SK-N-SH (cell line): ENCODE results near the gene GRIK3. TPM values are rescaled to one million over a fixed set of nuclear protein-coding genes. Genes with fewer than 3 reads are reported as not detected.
A peak's percentile ranks its signal among the peaks of the same experiment; 100 is the strongest.

Source experiments
- CTCF ChIA-PET: fragments of 300-600, 350-600 bp; formaldehyde crosslinking; extraction: SDS; loops from one replicate; lab custom pipeline; 2021; lab: Yijun Ruan, JAX
- POLR2A ChIA-PET: fragments of 350-600 bp; sonication (Branson Sonifier 250); formaldehyde crosslinking; extraction: SDS; loops from one replicate; lab custom pipeline; 2020; ENCODE audit warnings: antibody characterized with exemption, inconsistent platforms; lab: Yijun Ruan, JAX
- DNase-seq: peaks from one replicate; pipeline ENCODE4 v3.0.0; 2012
- H2AFZ ChIP-seq: fragments of 200-600 bp; sonication (generic); 2 replicates; pipeline ENCODE4 v1.8.1; 2016; ENCODE audit warnings: antibody characterized with exemption, mild to moderate bottlenecking, low read depth
- H3F3A ChIP-seq: fragments of 200-600 bp; sonication (generic); replicated peaks from 2 replicates; pipeline ENCODE3; 2016; ENCODE audit warnings: antibody characterized with exemption, mild to moderate bottlenecking; ENCODE audit not compliant: insufficient read depth
- H3K27ac ChIP-seq, 2 experiments: fragments of 200-500 bp in 1 of 2; fragments of 200-600 bp in 1 of 2; sonication (Bioruptor generic) in 1 of 2; sonication (generic), shearing (Covaris generic) in 1 of 2; 2 replicates each; pipeline versions ENCODE4 v1.5.1 to v1.6.1; 2014 to 2016; ENCODE audit warnings: low read depth in 2 of 2, inconsistent platforms in 1 of 2, low read length in 1 of 2, mild to moderate bottlenecking in 1 of 2, mixed read lengths in 1 of 2
- H3K27me3 ChIP-seq: fragments of 200-600 bp; sonication (generic), shearing (Covaris generic); 2 replicates; pipeline ENCODE4 v1.6.1; 2016; ENCODE audit warnings: mixed run types; ENCODE audit not compliant: insufficient read depth
- H3K36me3 ChIP-seq, 2 experiments: fragments of 200-500 bp in 1 of 2; fragments of 200-600 bp in 1 of 2; sonication (Bioruptor generic) in 1 of 2; sonication (generic) in 1 of 2; replicated peaks in 1 of 2; 2 replicates each; pipeline versions ENCODE3 to v1.5.1; 2014 to 2016; ENCODE audit warnings: low read length in 1 of 2, mild to moderate bottlenecking in 1 of 2; ENCODE audit not compliant: insufficient read depth in 2 of 2, control insufficient read depth in 1 of 2
- H3K4me1 ChIP-seq, 2 experiments: fragments of 200-500 bp in 1 of 2; fragments of 200-600 bp in 1 of 2; sonication (Bioruptor generic) in 1 of 2; sonication (generic), shearing (Covaris generic) in 1 of 2; 2 replicates each; pipeline versions ENCODE4 v1.5.1 to v1.6.1; 2014 to 2016; ENCODE audit warnings: low read depth in 1 of 2, low read length in 1 of 2, mixed run types in 1 of 2; ENCODE audit not compliant: insufficient read depth in 2 of 2, control insufficient read depth in 1 of 2
- H3K4me2 ChIP-seq: fragments of 200-600 bp; sonication (generic), shearing (Covaris generic); 2 replicates; pipeline ENCODE4 v1.6.1; 2017; ENCODE audit warnings: mixed run types
- H3K4me3 ChIP-seq, 2 experiments: fragments of 200-500 bp in 1 of 2; fragments of 200-600 bp in 1 of 2; sonication (Bioruptor generic) in 1 of 2; sonication (generic), shearing (Covaris generic) in 1 of 2; 2 replicates each; pipeline versions ENCODE4 v1.5.1 to v1.8.1; 2014 to 2016; ENCODE audit warnings: low read depth in 2 of 2, inconsistent platforms in 1 of 2, low read length in 1 of 2, mild to moderate bottlenecking in 1 of 2, mixed read lengths in 1 of 2, moderate library complexity in 1 of 2
- H3K79me2 ChIP-seq: fragments of 200-600 bp; sonication (generic); 2 replicates; pipeline ENCODE4 v1.8.1; 2017; ENCODE audit warnings: mild to moderate bottlenecking; ENCODE audit not compliant: insufficient read depth
- H3K9ac ChIP-seq: fragments of 200-600 bp; sonication (generic); 2 replicates; pipeline ENCODE4 v1.6.1; 2017; ENCODE audit warnings: mixed run types
- H3K9me2 ChIP-seq: fragments of 200-600 bp; sonication (generic); 2 replicates; pipeline ENCODE4 v1.6.1; 2017; ENCODE audit warnings: mixed run types
- H3K9me3 ChIP-seq: fragments of 200-600 bp; sonication (generic); 2 replicates; pipeline ENCODE4 v1.6.1; 2017; ENCODE audit warnings: mixed run types, mild to moderate bottlenecking, moderate library complexity
- H4K20me1 ChIP-seq: fragments of 200-600 bp; sonication (generic); 2 replicates; pipeline ENCODE4 v1.6.1; 2017; ENCODE audit warnings: mild to moderate bottlenecking, mixed run types; ENCODE audit not compliant: insufficient read depth
- CHD2 ChIP-seq: fragments of 150-350 bp; IDR thresholded peaks from 2 replicates; pipeline ENCODE4 v1.6.1; 2018; ENCODE audit warnings: low read length; ENCODE audit not compliant: partially characterized antibody
- ELF1 ChIP-seq: IDR thresholded peaks from 2 replicates; pipeline ENCODE4 v1.4.0; 2012
- MAX ChIP-seq: IDR thresholded peaks from 2 replicates; pipeline ENCODE4 v1.4.0; 2012; ENCODE audit warnings: low read depth
- MXI1 ChIP-seq: IDR thresholded peaks from 2 replicates; pipeline ENCODE4 v1.6.1; 2012; ENCODE audit warnings: mild to moderate bottlenecking, low read depth, low read length, improper control_type of control experiment
- NFIC ChIP-seq: IDR thresholded peaks from 2 replicates; pipeline ENCODE4 v1.4.0; 2012; ENCODE audit warnings: borderline replicate concordance
- RAD21 ChIP-seq: IDR thresholded peaks from 2 replicates; pipeline ENCODE4 v1.6.1; 2012; ENCODE audit warnings: mild to moderate bottlenecking, low read length
- REST ChIP-seq: IDR thresholded peaks from 2 replicates; pipeline ENCODE4 v1.6.1; 2012; ENCODE audit warnings: mild to moderate bottlenecking, low read depth, low read length, moderate library complexity
- TAF1 ChIP-seq: IDR thresholded peaks from 2 replicates; pipeline ENCODE4 v1.6.1; 2012; ENCODE audit warnings: low read depth, mild to moderate bottlenecking, low read length, moderate library complexity, borderline replicate concordance
- TEAD4 ChIP-seq: IDR thresholded peaks from 2 replicates; pipeline ENCODE4 v1.4.0; 2012; ENCODE audit warnings: mild to moderate bottlenecking, borderline replicate concordance; ENCODE audit not compliant: insufficient read depth
- ZBTB33 ChIP-seq: IDR thresholded peaks from 2 replicates; pipeline ENCODE4 v1.4.0; 2012; ENCODE audit warnings: low read depth, borderline replicate concordance
- WGBS: methylation state at CpG from one replicate; pipeline ENCODE4 v1.1.6; 2017; ENCODE audit warnings: low lambda C conversion rate; 5-methylcytosine and 5-hydroxymethylcytosine counted together
- polyA plus RNA-seq, 3 experiments: library from polyadenylated mRNA; depleted of rRNA; stranded (reverse); fragments of >200 nt; gene quantifications; 2 replicates each; pipeline ENCODE4 v1.2.3, GENCODE V29; 2012

The GRIK3 gene
- polyA plus RNA-seq, 1 of the 3 experiments (the other 2 are of a cell fraction): not detected

GRCh38 chr1:37020653-37021277 is 13.6 kb downstream of the GRIK3 start:
- WGBS: 30% methylated on average over 8 of the region's 8 CpGs
- CTCF ChIA-PET: no interaction called here
- TF ChIP-seq RAD21 (peak; percentile 26; the same call in 1 of the 2 replicates), CHD2 (no peak), ZBTB33 (no peak), MAX (no peak), REST (peak; percentile 78; the same call in 1 of the 2 replicates)
- TF ChIP-seq, all 33 proteins: peak for 2
- POLR2A ChIA-PET: no interaction called here
- Histone ChIP-seq H3F3A (no peaks in the 10 kb centered on the region), H2AFZ (no peak overlapping the region), H3K79me2 (no peaks in the 10 kb centered on the region), H3K4me3 (no peak overlapping the region), H4K20me1 (no peaks in the 10 kb centered on the region), H3K27ac (no peak overlapping the region), H3K4me2 (no peak overlapping the region), H3K9me3 (no peaks in the 10 kb centered on the region), H3K9ac (no peak overlapping the region), H3K9me2 (no peaks in the 10 kb centered on the region), H3K27me3 (no peaks in the 10 kb centered on the region), H3K36me3 (no peaks in the 10 kb centered on the region), H3K4me1 (no peaks in the 10 kb centered on the region)
- no peak for DNase-seq

GRCh38 chr1:37018510-37018909 is 15.8 kb downstream of the GRIK3 start:
- POLR2A ChIA-PET: no interaction called here
- CTCF ChIA-PET: interaction anchor here (0.7 to 1.3 kb wide), 2 partner anchors 12 to 22 kb away, joined by 3 to 4 read pairs; no protein-coding TSS in a partner anchor
- no peaks in the 10 kb centered on the region for H3K9me2 ChIP-seq

More at GRCh38 chr1:37018510-37018909, 15.8 kb downstream of the GRIK3 start:
- no peaks in the 10 kb centered on the region for H3K79me2 ChIP-seq
- H3K27me3 ChIP-seq: no peaks in the 10 kb centered on the region
- H4K20me1 ChIP-seq: no peaks in the 10 kb centered on the region
- no peaks in the 10 kb centered on the region for H3K4me1 ChIP-seq
- H3K36me3 ChIP-seq: no peaks in the 10 kb centered on the region
- TF ChIP-seq ELF1: no peak
- no peak for TF ChIP-seq TEAD4
- no peak for TF ChIP-seq TAF1
- no peak for TF ChIP-seq MAX
- no peak for TF ChIP-seq MXI1
- TF ChIP-seq NFIC: no peak
- no peak for TF ChIP-seq RAD21
- DNase-seq: no peak
- H2AFZ ChIP-seq: no peak overlapping the region
- H3K9ac ChIP-seq: no peak overlapping the region
- no peaks in the 10 kb centered on the region for H3K9me3 ChIP-seq
- H3K4me2 ChIP-seq: no peak overlapping the region
- H3K4me3 ChIP-seq: no peak overlapping the region
- no peak overlapping the region for H3K27ac ChIP-seq
- no peaks in the 10 kb centered on the region for H3F3A ChIP-seq
